ENCODE results near the gene MRPL34. TPM values are rescaled to one million over a fixed set of nuclear protein-coding genes. Genes with fewer than 3 reads are reported as not detected.

Gene MRPL34
- total RNA-seq, 1 donor from 2014 or later: 64.8 TPM

DNA sequence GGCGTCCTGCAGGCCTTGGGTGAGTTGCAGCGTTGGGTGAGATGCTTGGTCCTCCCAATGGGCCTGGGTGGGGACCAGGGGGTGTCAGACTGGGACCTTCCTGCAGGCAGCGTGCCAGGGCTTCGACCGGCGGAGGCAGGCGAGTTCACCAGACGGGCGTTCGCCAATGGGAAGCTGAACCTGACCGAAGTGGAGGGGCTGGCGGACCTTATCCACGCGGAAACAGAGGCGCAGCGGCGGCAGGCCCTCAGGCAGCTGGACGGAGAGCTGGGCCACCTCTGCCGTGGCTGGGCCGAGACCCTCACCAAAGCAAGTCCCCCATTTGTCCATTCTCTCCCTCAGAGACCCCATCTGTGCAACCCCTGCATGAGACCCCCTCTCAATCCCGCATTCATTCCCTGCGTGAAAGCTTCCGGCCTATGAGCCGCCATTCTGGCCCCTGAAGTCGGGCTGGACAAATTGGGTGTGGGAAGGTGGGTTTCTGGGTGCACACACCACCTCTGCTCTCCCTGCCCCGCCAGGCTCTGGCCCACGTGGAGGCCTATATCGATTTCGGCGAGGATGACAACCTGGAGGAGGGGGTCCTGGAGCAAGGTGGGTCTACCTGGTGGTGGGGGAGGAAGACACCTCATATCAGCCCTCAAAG, 32.9 kb downstream of the MRPL34 start:
- no peak for FAIRE-seq
- H3K4me2 ChIP-seq (ENCODE audit: low read length): peak overlapping the region; percentile 94
- no peak for DNase-seq (ENCODE audit: low read depth)
- H3K9me3 ChIP-seq (ENCODE audit: insufficient read depth, low read depth, low read length): no peaks in the 10 kb centered on the region
- no peaks in the 10 kb centered on the region for H4K20me1 ChIP-seq (ENCODE audit: insufficient read depth, low read length)
- peak overlapping the region; percentile 76 for H3K4me3 ChIP-seq (ENCODE audit: insufficient read depth, low read depth, low read length)
- Mint-ChIP-seq H3K4me3 (ENCODE audit: unreplicated experiment) (peak overlapping the region; percentile 97), H3K27ac (ENCODE audit: unreplicated experiment) (no peak overlapping the region), H3K36me3 (ENCODE audit: low read depth, unreplicated experiment) (peaks cover 2% of the 10 kb centered on the region), H3K27me3 (ENCODE audit: low read depth, unreplicated experiment) (no peaks in the 10 kb centered on the region), H3K4me1 (ENCODE audit: low read depth, unreplicated experiment) (peaks cover 3% of the 10 kb centered on the region), H3K9me3 (ENCODE audit: unreplicated experiment) (no peaks in the 10 kb centered on the region)
- no peaks in the 10 kb centered on the region for H3K36me3 ChIP-seq (ENCODE audit: insufficient read depth, low read length)
- H3K79me2 ChIP-seq (ENCODE audit: insufficient read depth, low read length): peaks cover 13% of the 10 kb centered on the region
- peaks cover 18% of the 10 kb centered on the region for H3K4me1 ChIP-seq (ENCODE audit: insufficient read depth, low read length)
- H3K27me3 ChIP-seq (ENCODE audit: insufficient read depth, low read length): no peaks in the 10 kb centered on the region
- no peak overlapping the region for H3K27ac ChIP-seq (ENCODE audit: low read depth, low read length)
- H3K9ac ChIP-seq (ENCODE audit: low read length): peak overlapping the region; percentile 83
- no peak for TF ChIP-seq EZH2 (IDR thresholded peaks at IDR 0.05; ENCODE audit: insufficient read depth, low read length)
- TF ChIP-seq, protein P1, sequence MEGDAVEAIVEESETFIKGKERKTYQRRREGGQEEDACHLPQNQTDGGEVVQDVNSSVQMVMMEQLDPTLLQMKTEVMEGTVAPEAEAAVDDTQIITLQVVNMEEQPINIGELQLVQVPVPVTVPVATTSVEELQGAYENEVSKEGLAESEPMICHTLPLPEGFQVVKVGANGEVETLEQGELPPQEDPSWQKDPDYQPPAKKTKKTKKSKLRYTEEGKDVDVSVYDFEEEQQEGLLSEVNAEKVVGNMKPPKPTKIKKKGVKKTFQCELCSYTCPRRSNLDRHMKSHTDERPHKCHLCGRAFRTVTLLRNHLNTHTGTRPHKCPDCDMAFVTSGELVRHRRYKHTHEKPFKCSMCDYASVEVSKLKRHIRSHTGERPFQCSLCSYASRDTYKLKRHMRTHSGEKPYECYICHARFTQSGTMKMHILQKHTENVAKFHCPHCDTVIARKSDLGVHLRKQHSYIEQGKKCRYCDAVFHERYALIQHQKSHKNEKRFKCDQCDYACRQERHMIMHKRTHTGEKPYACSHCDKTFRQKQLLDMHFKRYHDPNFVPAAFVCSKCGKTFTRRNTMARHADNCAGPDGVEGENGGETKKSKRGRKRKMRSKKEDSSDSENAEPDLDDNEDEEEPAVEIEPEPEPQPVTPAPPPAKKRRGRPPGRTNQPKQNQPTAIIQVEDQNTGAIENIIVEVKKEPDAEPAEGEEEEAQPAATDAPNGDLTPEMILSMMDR (IDR thresholded peaks at IDR 0.05; ENCODE audit: insufficient read depth, low read depth, low read length): no peak
- H2AFZ ChIP-seq (ENCODE audit: low read depth, low read length): peak overlapping the region; percentile 90

DNA sequence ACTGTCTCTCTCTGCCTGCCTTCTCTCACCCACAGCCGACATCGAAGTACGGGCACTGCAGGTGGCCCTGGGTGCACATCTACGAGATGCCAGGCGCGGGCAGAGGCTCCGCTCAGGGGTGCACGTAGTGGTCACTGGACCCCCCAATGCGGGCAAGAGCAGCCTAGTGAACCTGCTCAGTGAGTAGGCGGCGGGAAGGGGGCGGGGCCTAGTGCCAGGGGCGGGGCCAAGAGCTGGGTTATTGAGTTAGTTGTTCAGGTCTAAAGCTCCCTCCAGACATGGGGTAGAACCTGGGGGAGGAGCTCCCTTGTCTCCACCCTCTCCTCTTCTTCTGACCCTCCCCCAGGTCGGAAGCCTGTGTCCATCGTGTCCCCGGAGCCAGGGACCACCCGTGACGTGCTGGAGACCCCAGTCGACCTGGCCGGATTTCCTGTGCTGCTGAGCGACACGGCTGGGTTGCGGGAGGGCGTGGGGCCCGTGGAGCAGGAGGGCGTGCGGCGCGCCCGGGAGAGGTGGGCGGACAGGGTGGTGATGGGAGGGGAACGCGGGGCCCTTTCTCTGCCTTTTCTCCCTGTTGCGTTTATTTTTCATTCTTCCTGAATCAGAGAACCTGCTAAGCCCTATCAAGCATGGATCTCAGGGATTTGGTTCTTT, 33.5 kb downstream of the MRPL34 start:
- H3K4me1 Mint-ChIP-seq (ENCODE audit: low read depth, unreplicated experiment): peaks cover 3% of the 10 kb centered on the region
- no peaks in the 10 kb centered on the region for H4K20me1 ChIP-seq (ENCODE audit: insufficient read depth, low read length)
- no peak overlapping the region for H2AFZ ChIP-seq (ENCODE audit: low read depth, low read length)
- H3K36me3 Mint-ChIP-seq (ENCODE audit: low read depth, unreplicated experiment): no peaks in the 10 kb centered on the region
- no peak overlapping the region for H3K27ac Mint-ChIP-seq (ENCODE audit: unreplicated experiment)
- no peak overlapping the region for H3K4me2 ChIP-seq (ENCODE audit: low read length)
- H3K79me2 ChIP-seq (ENCODE audit: insufficient read depth, low read length): peaks cover 13% of the 10 kb centered on the region
- H3K27me3 ChIP-seq (ENCODE audit: insufficient read depth, low read length): no peaks in the 10 kb centered on the region
- FAIRE-seq: no peak
- H3K9me3 ChIP-seq (ENCODE audit: insufficient read depth, low read depth, low read length): no peaks in the 10 kb centered on the region
- no peaks in the 10 kb centered on the region for H3K9me3 Mint-ChIP-seq (ENCODE audit: unreplicated experiment)
- TF ChIP-seq, protein P1 (IDR thresholded peaks at IDR 0.05; ENCODE audit: insufficient read depth, low read depth, low read length): no peak
- TF ChIP-seq EZH2 (IDR thresholded peaks at IDR 0.05; ENCODE audit: insufficient read depth, low read length): no peak
- no peak overlapping the region for H3K4me3 ChIP-seq (ENCODE audit: insufficient read depth, low read depth, low read length)
- H3K9ac ChIP-seq (ENCODE audit: low read length): no peak overlapping the region
- no peak overlapping the region for H3K27ac ChIP-seq (ENCODE audit: low read depth, low read length)
- H3K4me1 ChIP-seq (ENCODE audit: insufficient read depth, low read length): peaks cover 12% of the 10 kb centered on the region
- DNase-seq (ENCODE audit: low read depth): no peak
- no peak overlapping the region for H3K4me3 Mint-ChIP-seq (ENCODE audit: unreplicated experiment)
- no peaks in the 10 kb centered on the region for H3K27me3 Mint-ChIP-seq (ENCODE audit: low read depth, unreplicated experiment)
- H3K36me3 ChIP-seq (ENCODE audit: insufficient read depth, low read length): no peaks in the 10 kb centered on the region
